ENCODE data around the gene ASCL5.

DNA sequence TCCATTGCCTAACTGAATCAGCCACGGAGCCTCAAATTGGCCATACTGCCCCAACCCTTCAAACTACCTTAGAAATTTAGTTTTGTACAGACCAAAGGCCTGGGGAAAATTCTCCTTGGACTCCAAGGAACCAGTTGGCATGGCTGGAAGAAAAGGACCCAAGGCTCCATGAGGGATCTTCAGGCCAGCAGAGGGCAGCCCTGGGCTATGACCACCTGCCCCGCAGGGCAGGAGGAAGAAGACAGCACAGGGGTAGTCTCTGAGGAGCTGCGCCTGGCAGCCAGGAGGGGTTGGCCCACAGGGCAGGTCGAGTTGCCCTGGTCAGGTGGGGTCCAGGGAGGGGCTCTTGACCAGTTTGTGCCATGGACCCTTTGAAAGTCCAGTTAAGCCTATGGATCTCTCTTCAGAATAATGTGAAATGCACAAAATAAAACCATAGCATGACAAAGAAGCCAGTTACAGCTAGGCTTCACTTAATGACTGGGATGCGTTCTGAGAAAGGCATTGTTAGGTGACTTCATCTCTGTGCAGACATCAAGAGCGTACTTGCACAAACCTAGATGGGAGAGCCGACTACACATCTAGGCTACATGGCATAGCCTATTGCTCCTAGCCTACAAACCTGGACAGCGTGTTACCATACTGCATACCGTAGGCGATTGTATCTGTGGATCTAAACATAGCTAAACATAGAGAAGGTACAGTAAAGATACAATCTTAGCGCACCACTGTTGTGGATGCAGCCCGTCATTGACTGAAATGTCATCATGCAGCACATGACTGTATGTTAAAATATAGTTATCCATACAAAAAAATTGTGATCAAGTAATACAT, 40.9 kb downstream of the ASCL5 start:
- TF ChIP-seq, protein P1, sequence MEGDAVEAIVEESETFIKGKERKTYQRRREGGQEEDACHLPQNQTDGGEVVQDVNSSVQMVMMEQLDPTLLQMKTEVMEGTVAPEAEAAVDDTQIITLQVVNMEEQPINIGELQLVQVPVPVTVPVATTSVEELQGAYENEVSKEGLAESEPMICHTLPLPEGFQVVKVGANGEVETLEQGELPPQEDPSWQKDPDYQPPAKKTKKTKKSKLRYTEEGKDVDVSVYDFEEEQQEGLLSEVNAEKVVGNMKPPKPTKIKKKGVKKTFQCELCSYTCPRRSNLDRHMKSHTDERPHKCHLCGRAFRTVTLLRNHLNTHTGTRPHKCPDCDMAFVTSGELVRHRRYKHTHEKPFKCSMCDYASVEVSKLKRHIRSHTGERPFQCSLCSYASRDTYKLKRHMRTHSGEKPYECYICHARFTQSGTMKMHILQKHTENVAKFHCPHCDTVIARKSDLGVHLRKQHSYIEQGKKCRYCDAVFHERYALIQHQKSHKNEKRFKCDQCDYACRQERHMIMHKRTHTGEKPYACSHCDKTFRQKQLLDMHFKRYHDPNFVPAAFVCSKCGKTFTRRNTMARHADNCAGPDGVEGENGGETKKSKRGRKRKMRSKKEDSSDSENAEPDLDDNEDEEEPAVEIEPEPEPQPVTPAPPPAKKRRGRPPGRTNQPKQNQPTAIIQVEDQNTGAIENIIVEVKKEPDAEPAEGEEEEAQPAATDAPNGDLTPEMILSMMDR (conservative IDR thresholded peaks at IDR 0.05; ENCODE audit: low read depth, low read length), result peak; percentile 55
- no peak for TF ChIP-seq EZH2 (IDR thresholded peaks at IDR 0.05; ENCODE audit: borderline replicate concordance, low read depth, low read length, poor library complexity, severe bottlenecking)
